IMR-90 (cell line): ENCODE data around the gene IL17F. TPM values are rescaled to one million over a fixed set of nuclear protein-coding genes. Genes with fewer than 3 reads are reported as not detected.

Experiments used
- ATAC-seq: fragments of 200-7000 bp; cut with Tn5 transposase; 2 replicates; pipeline ENCODE4 v1.9.1; 2020; ENCODE audit warnings: low read depth, mild to moderate bottlenecking, moderate library complexity
- BruUV-seq: library from RNA; stranded (reverse); fragments of 400-500 nt; replicated peaks from 2 replicates; lab custom pipeline; 2021; lab: Mats Ljungman, UMichigan
- CTCF ChIA-PET: fragments of 300-600 bp; formaldehyde crosslinking; extraction: SDS; loops from one replicate; lab custom pipeline; 2021; ENCODE audit warnings: antibody characterized with exemption; lab: Yijun Ruan, JAX
- POLR2A ChIA-PET: fragments of 300-600 bp; sonication (Branson Sonifier 250); formaldehyde crosslinking; loops from one replicate; lab custom pipeline; 2022; ENCODE audit warnings: antibody characterized with exemption; ENCODE audit not compliant: unreplicated experiment; lab: Charles Lee
- DNase-seq: peaks from one replicate; pipeline ENCODE4 v3.0.0; 2013
- H2AFZ ChIP-seq: replicated peaks from 2 replicates; pipeline ENCODE3; 2013; ENCODE audit warnings: low read length, mild to moderate bottlenecking; ENCODE audit not compliant: poor library complexity
- H2AK5ac ChIP-seq: 2 replicates; pipeline ENCODE4 v1.6.1; 2013; ENCODE audit warnings: low read depth, low read length, inconsistent platforms
- H2AK9ac ChIP-seq: replicated peaks from 2 replicates; pipeline ENCODE3; 2013; ENCODE audit warnings: mild to moderate bottlenecking, low read depth, low read length, moderate library complexity; ENCODE audit not compliant: poor library complexity
- H2BK120ac ChIP-seq: 2 replicates; pipeline ENCODE4 v1.6.1; 2013; ENCODE audit warnings: low read depth, low read length, inconsistent platforms
- H2BK15ac ChIP-seq: 3 replicates; pipeline ENCODE4 v1.6.1; 2013; ENCODE audit warnings: low read depth, low read length, inconsistent platforms
- H2BK20ac ChIP-seq: 2 replicates; pipeline ENCODE4 v1.6.1; 2013; ENCODE audit warnings: low read depth, mild to moderate bottlenecking, inconsistent platforms, low read length, moderate library complexity
- H2BK5ac ChIP-seq: 2 replicates; pipeline ENCODE4 v1.6.1; 2013; ENCODE audit warnings: mild to moderate bottlenecking, low read depth, low read length, inconsistent platforms; ENCODE audit not compliant: poor library complexity, severe bottlenecking
- H3K14ac ChIP-seq: replicated peaks from 2 replicates; pipeline ENCODE4 v1.6.1; 2013; ENCODE audit warnings: low read depth, low read length, inconsistent platforms
- H3K18ac ChIP-seq: 2 replicates; pipeline ENCODE4 v1.6.1; 2013; ENCODE audit warnings: low read depth, low read length, control low read depth
- H3K23ac ChIP-seq: 2 replicates; pipeline ENCODE4 v1.6.1; 2013; ENCODE audit warnings: low read depth, low read length, inconsistent platforms
- H3K27ac ChIP-seq: 2 replicates; pipeline ENCODE4 v1.5.1; 2013; ENCODE audit warnings: mild to moderate bottlenecking, control low read depth, low read length; ENCODE audit not compliant: insufficient read depth
- H3K27me3 ChIP-seq: 2 replicates; pipeline ENCODE4 v1.6.1; 2013; ENCODE audit warnings: low read length; ENCODE audit not compliant: control insufficient read depth, insufficient read depth
- H3K36me3 ChIP-seq: 2 replicates; pipeline ENCODE4 v1.6.1; 2013; ENCODE audit warnings: low read length, mixed read lengths; ENCODE audit not compliant: control insufficient read depth, insufficient read depth
- H3K4ac ChIP-seq: 2 replicates; pipeline ENCODE4 v1.6.1; 2013; ENCODE audit warnings: low read depth, low read length, inconsistent platforms
- H3K4me1 ChIP-seq: 2 replicates; pipeline ENCODE4 v1.6.1; 2013; ENCODE audit warnings: low read length, mixed read lengths; ENCODE audit not compliant: control insufficient read depth, insufficient read depth
- H3K4me2 ChIP-seq: 2 replicates; pipeline ENCODE4 v1.6.1; 2013; ENCODE audit warnings: low read depth, mild to moderate bottlenecking, control low read depth, low read length, moderate library complexity
- H3K4me3 ChIP-seq: 2 replicates; pipeline ENCODE4 v1.5.1; 2013; ENCODE audit warnings: low read depth, mild to moderate bottlenecking, control low read depth, low read length, moderate library complexity; ENCODE audit not compliant: insufficient read depth
- H3K56ac ChIP-seq: 2 replicates; pipeline ENCODE4 v1.6.1; 2013; ENCODE audit warnings: low read length, inconsistent platforms; ENCODE audit not compliant: insufficient read depth; ENCODE audit errors: extremely low read depth
- H3K79me1 ChIP-seq, 2 experiments: 2 replicates each; pipeline ENCODE4 v1.6.1; 2013; ENCODE audit warnings: low read length in 2 of 2, inconsistent platforms in 1 of 2, low read depth in 1 of 2
- H3K9ac ChIP-seq: 2 replicates; pipeline ENCODE4 v1.6.1; 2013; ENCODE audit warnings: low read depth, low read length, control low read depth
- H3K9me1 ChIP-seq: 2 replicates; pipeline ENCODE4 v1.6.1; 2013; ENCODE audit warnings: low read length, inconsistent platforms; ENCODE audit not compliant: insufficient read depth
- H3K9me3 ChIP-seq: 2 replicates; pipeline ENCODE4 v1.6.1; 2013; ENCODE audit warnings: low read length; ENCODE audit not compliant: control insufficient read depth, insufficient read depth
- H4K20me1 ChIP-seq: 2 replicates; pipeline ENCODE4 v1.6.1; 2013; ENCODE audit warnings: low read length, inconsistent platforms; ENCODE audit not compliant: insufficient read depth
- H4K5ac ChIP-seq: 2 replicates; pipeline ENCODE4 v1.6.1; 2013; ENCODE audit warnings: mild to moderate bottlenecking, low read depth, low read length, control low read depth
- H4K8ac ChIP-seq, 2 experiments: 2 replicates each; pipeline ENCODE4 v1.6.1; 2013; ENCODE audit warnings: low read depth in 2 of 2, low read length in 2 of 2, control low read depth in 1 of 2, inconsistent platforms in 1 of 2
- H4K91ac ChIP-seq: 2 replicates; pipeline ENCODE4 v1.6.1; 2013; ENCODE audit warnings: low read depth, low read length, inconsistent platforms; ENCODE audit not compliant: insufficient read depth
- BHLHE40 ChIP-seq: fragments of 150-350 bp; IDR thresholded peaks from 2 replicates; pipeline ENCODE4 v1.6.1; 2016; ENCODE audit warnings: mild to moderate bottlenecking, low read depth, low read length
- CEBPB ChIP-seq: IDR thresholded peaks from 2 replicates; pipeline ENCODE4 v1.6.1; 2012; ENCODE audit warnings: low read depth, low read length, improper control_type of control experiment
- CHD1 ChIP-seq: IDR thresholded peaks from 2 replicates; pipeline ENCODE4 v1.6.1; 2012; ENCODE audit warnings: low read depth, low read length, improper control_type of control experiment
- ELK1 ChIP-seq: fragments of 150-350 bp; IDR thresholded peaks from 2 replicates; pipeline ENCODE4 v1.6.1; 2016; ENCODE audit warnings: low read depth, mild to moderate bottlenecking, low read length, moderate library complexity, borderline replicate concordance
- FOS ChIP-seq: fragments of 150-350 bp; IDR thresholded peaks from 2 replicates; pipeline ENCODE4 v1.6.1; 2016; ENCODE audit warnings: low read depth, low read length
- MAFK ChIP-seq: IDR thresholded peaks from 2 replicates; pipeline ENCODE4 v1.6.1; 2012; ENCODE audit warnings: low read depth, low read length, improper control_type of control experiment
- MAZ ChIP-seq: IDR thresholded peaks from 2 replicates; pipeline ENCODE4 v1.6.1; 2012; ENCODE audit warnings: low read depth, mild to moderate bottlenecking, low read length, improper control_type of control experiment, moderate library complexity, borderline replicate concordance
- MXI1 ChIP-seq: IDR thresholded peaks from 2 replicates; pipeline ENCODE4 v1.6.1; 2012; ENCODE audit warnings: low read depth, mild to moderate bottlenecking, low read length, moderate library complexity, borderline replicate concordance
- NFE2L2 ChIP-seq: fragments of 150-350 bp; IDR thresholded peaks from 2 replicates; pipeline ENCODE4 v1.6.1; 2016; ENCODE audit warnings: low read depth, mild to moderate bottlenecking, low read length
- POLR2A ChIP-seq: IDR thresholded peaks from 2 replicates; pipeline ENCODE4 v1.6.1; 2012; ENCODE audit warnings: mild to moderate bottlenecking, low read depth, low read length
- RAD21 ChIP-seq: IDR thresholded peaks from 2 replicates; pipeline ENCODE4 v1.6.1; 2012; ENCODE audit warnings: low read length, improper control_type of control experiment
- RCOR1 ChIP-seq: IDR thresholded peaks from 2 replicates; pipeline ENCODE4 v1.6.1; 2012; ENCODE audit warnings: mild to moderate bottlenecking, low read length, improper control_type of control experiment; ENCODE audit not compliant: insufficient replicate concordance
- RFX5 ChIP-seq: IDR thresholded peaks from 2 replicates; pipeline ENCODE4 v1.8.0; 2012; ENCODE audit warnings: low read depth, mild to moderate bottlenecking, low read length, moderate library complexity
- SMC3 ChIP-seq: fragments of 150-350 bp; IDR thresholded peaks from 2 replicates; pipeline ENCODE4 v1.6.1; 2016; ENCODE audit warnings: low read depth, mild to moderate bottlenecking, antibody characterized with exemption, low read length, moderate library complexity
- USF2 ChIP-seq: fragments of 150-350 bp; IDR thresholded peaks from 2 replicates; pipeline ENCODE4 v1.6.1; 2017; ENCODE audit warnings: mild to moderate bottlenecking, antibody characterized with exemption, low read length, low read depth
- WGBS, 2 experiments: methylation state at CpG; one replicate each; pipeline versions ENCODE4 v1.1.5 to v1.1.7; 2013; ENCODE audit warnings: missing lambda C conversion rate in 2 of 2; ENCODE audit not compliant: insufficient read length in 1 of 2; ENCODE audit errors: extremely low coverage in 2 of 2; 5-methylcytosine and 5-hydroxymethylcytosine counted together
- dilution Hi-C: fragments of 300-500 bp; cut with HindIII; formaldehyde crosslinking; loops from one replicate; pipeline ENCODE4 v1.14.3; 2018; ENCODE audit warnings: low sequenced_read_pairs; ENCODE audit not compliant: unreplicated experiment
- in situ Hi-C: fragments of 300-500 bp; cut with MboI; formaldehyde crosslinking; loops from 3 replicates; pipeline ENCODE4 v1.14.3; 2019; ENCODE audit warnings: low sequenced_read_pairs, inconsistent platforms, mixed read lengths
- intact Hi-C: fragments of 100-400 bp; cut with micrococcal nuclease; formaldehyde crosslinking; loops from 2 replicates; pipeline ENCODE4 v1.10.0; 2022
- polyA plus RNA-seq, 3 experiments: library from polyadenylated mRNA; depleted of rRNA; stranded (reverse); fragments of >200 nt; gene quantifications; 2 replicates each; pipeline ENCODE4 v1.2.3, GENCODE V29; 2012; ENCODE audit warnings: low replicate concordance in 1 of 3
- total RNA-seq: library from RNA; depleted of rRNA; stranded (reverse); fragments of >200 nt; gene quantifications from 2 replicates; pipeline ENCODE4 v1.2.3, GENCODE V29; 2012
- TF ChIP-seq, protein P1 (sequence below): conservative IDR thresholded peaks from 2 replicates; pipeline ENCODE4 v1.5.1; 2012; ENCODE audit warnings: mild to moderate bottlenecking, low read depth, low read length, improper control_type of control experiment

Gene IL17F
- total and polyA plus RNA-seq, 2 of the 4 experiments (the other 2 are of a cell fraction): not detected

- no peak overlapping the region for H3K4ac ChIP-seq
- intact Hi-C loops: no loop called here
- dilution Hi-C loops: no loop called here
Measured at GRCh38 chr6:52217761-52218160, 26.5 kb downstream of the IL17F start.

More at GRCh38 chr6:52217761-52218160, 26.5 kb downstream of the IL17F start:
- no peak for DNase-seq
- Histone ChIP-seq H3K4me2 (no peak overlapping the region), H3K56ac (no peak overlapping the region), H3K36me3 (no peaks in the 10 kb centered on the region), H3K14ac (no peak overlapping the region), H2BK5ac (no peak overlapping the region), H2BK20ac (no peak overlapping the region), H2BK15ac (no peak overlapping the region), H3K9ac (no peak overlapping the region), H3K18ac (no peak overlapping the region), H3K4me1 (no peaks in the 10 kb centered on the region), H4K5ac (no peak overlapping the region), H4K91ac (no peak overlapping the region), H4K8ac (no peak overlapping the region), H2AK9ac (no peak overlapping the region), H3K4me3 (no peak overlapping the region), H3K23ac (no peak overlapping the region), H2BK120ac (no peak overlapping the region), H2AFZ (no peak overlapping the region), H3K9me1 (no peaks in the 10 kb centered on the region), H2AK5ac (no peak overlapping the region), H3K27me3 (peaks cover under 1% of the 10 kb centered on the region), H3K79me1 (no peaks in the 10 kb centered on the region), H3K27ac (no peak overlapping the region), H4K20me1 (no peaks in the 10 kb centered on the region), H3K9me3 (no peaks in the 10 kb centered on the region)
- ChIA-PET CTCF (no interaction called here), POLR2A (no interaction called here)
- ATAC-seq: no peak
- in situ Hi-C loops: no loop called here
- TF ChIP-seq ELK1 (no peak), MAZ (no peak), POLR2A (no peak), MXI1 (no peak), FOS (no peak), USF2 (no peak), CHD1 (no peak), MAFK (no peak), RFX5 (no peak), CEBPB (no peak), BHLHE40 (no peak), RAD21 (no peak), NFE2L2 (no peak), RCOR1 (no peak), SMC3 (no peak)
- TF ChIP-seq, protein P1, sequence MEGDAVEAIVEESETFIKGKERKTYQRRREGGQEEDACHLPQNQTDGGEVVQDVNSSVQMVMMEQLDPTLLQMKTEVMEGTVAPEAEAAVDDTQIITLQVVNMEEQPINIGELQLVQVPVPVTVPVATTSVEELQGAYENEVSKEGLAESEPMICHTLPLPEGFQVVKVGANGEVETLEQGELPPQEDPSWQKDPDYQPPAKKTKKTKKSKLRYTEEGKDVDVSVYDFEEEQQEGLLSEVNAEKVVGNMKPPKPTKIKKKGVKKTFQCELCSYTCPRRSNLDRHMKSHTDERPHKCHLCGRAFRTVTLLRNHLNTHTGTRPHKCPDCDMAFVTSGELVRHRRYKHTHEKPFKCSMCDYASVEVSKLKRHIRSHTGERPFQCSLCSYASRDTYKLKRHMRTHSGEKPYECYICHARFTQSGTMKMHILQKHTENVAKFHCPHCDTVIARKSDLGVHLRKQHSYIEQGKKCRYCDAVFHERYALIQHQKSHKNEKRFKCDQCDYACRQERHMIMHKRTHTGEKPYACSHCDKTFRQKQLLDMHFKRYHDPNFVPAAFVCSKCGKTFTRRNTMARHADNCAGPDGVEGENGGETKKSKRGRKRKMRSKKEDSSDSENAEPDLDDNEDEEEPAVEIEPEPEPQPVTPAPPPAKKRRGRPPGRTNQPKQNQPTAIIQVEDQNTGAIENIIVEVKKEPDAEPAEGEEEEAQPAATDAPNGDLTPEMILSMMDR: no peak
- WGBS, 2 experiments: 0% methylated on average over 1 of the region's 2 CpGs; no CpG with 5 or more reads in 1 of the 2 experiments
- no TSS peak for BruUV-seq
